Fibroblast of lung (primary cell): ENCODE results near the gene CAV3.

ENCODE experiments used
- EZH2 ChIP-seq: IDR thresholded peaks from 2 replicates; pipeline ENCODE4 v1.5.1; 2012; ENCODE audit warnings: low read length, control low read depth, mild to moderate bottlenecking; ENCODE audit errors: missing control alignments
- TF ChIP-seq, protein P1 (sequence below), 2 donors: IDR thresholded peaks in 1 of 2; conservative IDR thresholded peaks in 1 of 2; 1 replicate in 1 of 2; 2 replicates in 1 of 2; pipeline ENCODE4 v1.5.1; 2011 to 2012; ENCODE audit warnings: low read length in 2 of 2, control low read depth in 1 of 2, inconsistent platforms in 1 of 2, low read depth in 1 of 2, mild to moderate bottlenecking in 1 of 2

DNA sequence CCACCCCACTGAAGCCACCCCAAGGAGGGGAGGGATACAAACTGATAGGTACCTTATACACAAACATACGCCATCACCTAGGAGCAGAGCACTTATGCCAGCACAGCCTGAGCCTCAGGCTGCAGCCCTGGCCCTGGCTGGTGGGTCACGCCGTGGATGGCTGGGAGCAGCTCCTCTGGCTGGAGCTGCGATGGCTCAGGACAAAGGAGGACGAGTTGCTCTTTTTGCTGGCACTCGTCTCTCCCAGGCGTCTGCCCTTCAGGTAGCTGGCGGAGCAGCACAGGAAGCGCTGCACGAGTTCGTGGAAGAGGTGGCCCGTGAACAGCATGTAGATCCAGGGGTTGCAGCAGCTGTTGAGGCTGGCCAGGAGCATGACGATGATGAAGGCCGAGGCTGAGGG lies 19.2 kb downstream of the CAV3 start:
- TF ChIP-seq, protein P1, sequence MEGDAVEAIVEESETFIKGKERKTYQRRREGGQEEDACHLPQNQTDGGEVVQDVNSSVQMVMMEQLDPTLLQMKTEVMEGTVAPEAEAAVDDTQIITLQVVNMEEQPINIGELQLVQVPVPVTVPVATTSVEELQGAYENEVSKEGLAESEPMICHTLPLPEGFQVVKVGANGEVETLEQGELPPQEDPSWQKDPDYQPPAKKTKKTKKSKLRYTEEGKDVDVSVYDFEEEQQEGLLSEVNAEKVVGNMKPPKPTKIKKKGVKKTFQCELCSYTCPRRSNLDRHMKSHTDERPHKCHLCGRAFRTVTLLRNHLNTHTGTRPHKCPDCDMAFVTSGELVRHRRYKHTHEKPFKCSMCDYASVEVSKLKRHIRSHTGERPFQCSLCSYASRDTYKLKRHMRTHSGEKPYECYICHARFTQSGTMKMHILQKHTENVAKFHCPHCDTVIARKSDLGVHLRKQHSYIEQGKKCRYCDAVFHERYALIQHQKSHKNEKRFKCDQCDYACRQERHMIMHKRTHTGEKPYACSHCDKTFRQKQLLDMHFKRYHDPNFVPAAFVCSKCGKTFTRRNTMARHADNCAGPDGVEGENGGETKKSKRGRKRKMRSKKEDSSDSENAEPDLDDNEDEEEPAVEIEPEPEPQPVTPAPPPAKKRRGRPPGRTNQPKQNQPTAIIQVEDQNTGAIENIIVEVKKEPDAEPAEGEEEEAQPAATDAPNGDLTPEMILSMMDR (conservative IDR thresholded peaks at IDR 0.05 in 1 of 2, IDR thresholded peaks at IDR 0.05 in 1 of 2; ENCODE audit: low read depth in 1 of 2, low read length in 2 of 2), result no peak
- TF ChIP-seq EZH2, result no peak
